B cell (primary cell): Measurements from ENCODE around the gene PSMB2. TPM values are rescaled to one million over a fixed set of nuclear protein-coding genes. Genes with fewer than 3 reads are reported as not detected.

ENCODE experiments used
- ATAC-seq: fragments of 200-7000 bp; cut with Tn5 transposase; one replicate; pipeline ENCODE4 v1.10.0; 2021; ENCODE audit warnings: low read depth, mild to moderate bottlenecking, moderate number of reproducible peaks, moderate library complexity
- CTCF ChIA-PET: fragments of 350-600 bp; sonication (Branson Sonifier 250); formaldehyde crosslinking; loops from one replicate; lab custom pipeline; 2021; ENCODE audit warnings: antibody characterized with exemption, inconsistent platforms; lab: Charles Lee
- POLR2A ChIA-PET: fragments of 350-600 bp; sonication (Branson Sonifier 250); formaldehyde crosslinking; loops from one replicate; lab custom pipeline; 2021; ENCODE audit warnings: antibody characterized with exemption; lab: Charles Lee
- DNase-seq: peaks from one replicate; pipeline ENCODE4 v3.0.0; 2013
- H2AFZ ChIP-seq: 2 replicates; pipeline ENCODE4 v1.6.1; 2012; ENCODE audit warnings: mild to moderate bottlenecking, low read depth, low read length; ENCODE audit not compliant: insufficient read depth, poor library complexity, severe bottlenecking
- H3K27ac ChIP-seq, 2 donors: 1 replicate in 1 of 2; 2 replicates in 1 of 2; pipeline ENCODE4 v1.5.1; 2012 to 2013; ENCODE audit warnings: low read length in 2 of 2, mild to moderate bottlenecking in 2 of 2, moderate library complexity in 1 of 2
- H3K27me3 ChIP-seq, 4 experiments: fragments of 200-600 bp in 1 of 4; sonication (generic) in 1 of 4; replicated peaks in 1 of 4; 1 replicate in 2 of 4; 2 replicates in 2 of 4; pipeline versions ENCODE4 v1.6.1 to v1.7.0; 2013 to 2016; ENCODE audit warnings: low read length in 3 of 4, mild to moderate bottlenecking in 2 of 4, mixed read lengths in 1 of 4, moderate library complexity in 1 of 4; ENCODE audit not compliant: insufficient read depth in 4 of 4, control insufficient read depth in 3 of 4; ENCODE audit errors: control extremely low read depth in 1 of 4
- H3K36me3 ChIP-seq, 2 experiments: replicated peaks in 1 of 2; 1 replicate in 1 of 2; 2 replicates in 1 of 2; pipeline versions ENCODE4 v1.6.1 to v1.7.1; 2013; ENCODE audit warnings: low read length in 1 of 2; ENCODE audit not compliant: insufficient read depth in 2 of 2, control insufficient read depth in 1 of 2; ENCODE audit errors: control extremely low read depth in 1 of 2, extremely low read depth in 1 of 2
- H3K4me1 ChIP-seq, 2 donors: fragments of 200-600 bp in 1 of 2; sonication (generic) in 1 of 2; 1 replicate in 1 of 2; 2 replicates in 1 of 2; pipeline versions ENCODE4 v1.5.1 to v1.6.1; 2013 to 2017; ENCODE audit warnings: low read length in 2 of 2; ENCODE audit not compliant: control insufficient read depth in 2 of 2, insufficient read depth in 2 of 2
- H3K4me2 ChIP-seq: replicated peaks from 2 replicates; pipeline ENCODE3; 2012; ENCODE audit warnings: mild to moderate bottlenecking, low read depth, low read length; ENCODE audit not compliant: poor library complexity, severe bottlenecking
- H3K4me3 ChIP-seq, 5 experiments: fragments of 200-600 bp in 1 of 5; sonication (generic) in 1 of 5; 1 replicate in 3 of 5; 2 replicates in 2 of 5; pipeline versions ENCODE4 v1.5.1 to v1.7.0; 2011 to 2016; ENCODE audit warnings: low read length in 4 of 5, mild to moderate bottlenecking in 4 of 5, low read depth in 2 of 5, control low read depth in 1 of 5, moderate library complexity in 1 of 5; ENCODE audit not compliant: insufficient read depth in 1 of 5; ENCODE audit errors: control extremely low read depth in 1 of 5, extremely low read depth in 1 of 5
- H3K79me2 ChIP-seq: fragments of 200-600 bp; sonication (generic); one replicate; pipeline ENCODE4 v1.6.0; 2016; ENCODE audit warnings: low read length; ENCODE audit not compliant: control insufficient read depth, insufficient read depth
- H3K9ac ChIP-seq: fragments of 200-600 bp; sonication (generic); 2 replicates; pipeline ENCODE4 v1.6.1; 2017; ENCODE audit warnings: mild to moderate bottlenecking, low read length, moderate library complexity
- H3K9me3 ChIP-seq, 3 donors: one replicate each; pipeline versions ENCODE4 v1.6.1 to v1.7.1; 2013; ENCODE audit warnings: low read length in 2 of 3; ENCODE audit not compliant: control insufficient read depth in 2 of 3, insufficient read depth in 1 of 3; ENCODE audit errors: control extremely low read depth in 1 of 3
- H4K20me1 ChIP-seq: 2 replicates; pipeline ENCODE4 v1.6.0; 2012; ENCODE audit warnings: mild to moderate bottlenecking, low read length; ENCODE audit not compliant: insufficient read depth, control insufficient read depth, poor library complexity, severe bottlenecking
- H3K27ac Mint-ChIP-seq: one replicate; pipeline ENCODE4 v1.8.0; 2021; ENCODE audit warnings: mixed read lengths
- H3K27me3 Mint-ChIP-seq: one replicate; pipeline ENCODE4 v1.8.0; 2021; ENCODE audit warnings: mixed read lengths
- H3K4me1 Mint-ChIP-seq: one replicate; pipeline ENCODE4 v1.8.0; 2021; ENCODE audit warnings: mixed read lengths
- H3K4me3 Mint-ChIP-seq: one replicate; pipeline ENCODE4 v1.8.0; 2021; ENCODE audit warnings: mixed read lengths
- H3K9me3 Mint-ChIP-seq: one replicate; pipeline ENCODE4 v1.8.0; 2022; ENCODE audit warnings: mixed read lengths; ENCODE audit not compliant: insufficient read depth
- CTCF ChIP-seq: fragments of 200-600 bp; IDR thresholded peaks from one replicate; pipeline ENCODE4 v1.8.0; 2022; ENCODE audit warnings: antibody characterized with exemption, mild to moderate bottlenecking
- EZH2 ChIP-seq: IDR thresholded peaks from 2 replicates; pipeline ENCODE4 v1.6.1; 2012; ENCODE audit warnings: borderline replicate concordance, low read depth, mild to moderate bottlenecking, moderate library complexity, low read length; ENCODE audit not compliant: insufficient read depth, poor library complexity, severe bottlenecking
- WGBS: methylation state at CpG from one replicate; pipeline ENCODE4 v1.1.5; 2013; ENCODE audit warnings: missing lambda C conversion rate; ENCODE audit not compliant: insufficient coverage; 5-methylcytosine and 5-hydroxymethylcytosine counted together
- intact Hi-C: fragments of 100-400 bp; cut with micrococcal nuclease; formaldehyde crosslinking; loops from one replicate; pipeline ENCODE4 v1.10.0; 2022
- polyA plus RNA-seq: library from polyadenylated mRNA; depleted of rRNA; stranded (reverse); fragments of >200 nt; gene quantifications from 2 replicates; pipeline ENCODE4 v1.2.3, GENCODE V29; 2012
- total RNA-seq, 2 donors: library from RNA; stranded (reverse); fragments of 120-200 nt in 1 of 2; gene quantifications; 1 replicate in 1 of 2; 2 replicates in 1 of 2; pipeline versions ENCODE4 v1.2.3 to v1.2.4, GENCODE V29; 2013 to 2022

The PSMB2 gene
- total and polyA plus RNA-seq, 2 donors (not counting 1 experiment from before 2014, with no cell fraction given), result 20.5 to 26.2 TPM

- WGBS, result no CpG with 5 or more reads among the region's 5 CpGs
- peaks cover 36% of the 10 kb centered on the region for H3K27me3 Mint-ChIP-seq
Measured at GRCh38 chr1:35668506-35668905, 27.2 kb upstream of the PSMB2 start.

GRCh38 chr1:35666916-35667315 lies 25.6 kb upstream of the PSMB2 start:
- no peak for TF ChIP-seq EZH2
- TF ChIP-seq CTCF, result no peak
- ChIA-PET POLR2A (no interaction called here), CTCF (no interaction called here)
- no peaks in the 10 kb centered on the region for H4K20me1 ChIP-seq
- no peak for ATAC-seq
- no peak overlapping the region for H3K9ac ChIP-seq
- 43% methylated on average over 1 of the region's 1 CpG for WGBS
- no peak overlapping the region for H3K4me3 ChIP-seq
- no peak overlapping the region for H2AFZ ChIP-seq
- Mint-ChIP-seq H3K4me3 (no peak overlapping the region), H3K27ac (no peak overlapping the region), H3K9me3 (no peaks in the 10 kb centered on the region), H3K27me3 (peaks cover 23% of the 10 kb centered on the region), H3K4me1 (no peaks in the 10 kb centered on the region)
- H3K27ac ChIP-seq, result no peak overlapping the region
- H3K79me2 ChIP-seq, result no peaks in the 10 kb centered on the region
- H3K27me3 ChIP-seq, result peaks cover 0 to 17% (median 4%) of the 10 kb centered on the region in 4 experiments
- no peaks in the 10 kb centered on the region for H3K36me3 ChIP-seq
- H3K4me2 ChIP-seq, result no peak overlapping the region
- H3K4me1 ChIP-seq, result no peaks in the 10 kb centered on the region
- H3K9me3 ChIP-seq, result no peaks in the 10 kb centered on the region
- DNase-seq, result no peak
- intact Hi-C loops, result no loop called here

More at GRCh38 chr1:35668506-35668905, 27.2 kb upstream of the PSMB2 start:
- CTCF ChIA-PET, result no interaction called here
- no peaks in the 10 kb centered on the region for H3K4me1 ChIP-seq
- intact Hi-C loops, result no loop called here
- H3K4me3 ChIP-seq, result no peak overlapping the region
- no peaks in the 10 kb centered on the region for H3K9me3 Mint-ChIP-seq
- no peaks in the 10 kb centered on the region for H4K20me1 ChIP-seq
- peaks cover 0 to 24% (median 5%) of the 10 kb centered on the region in 4 experiments for H3K27me3 ChIP-seq
- DNase-seq, result no peak
- no peaks in the 10 kb centered on the region for H3K79me2 ChIP-seq
- no peak for TF ChIP-seq CTCF
- no peak for TF ChIP-seq EZH2
- no peak overlapping the region for H3K9ac ChIP-seq
- ATAC-seq, result no peak
- H3K27ac Mint-ChIP-seq, result no peak overlapping the region
- POLR2A ChIA-PET, result no interaction called here
- no peak overlapping the region for H2AFZ ChIP-seq
- H3K9me3 ChIP-seq, result no peaks in the 10 kb centered on the region
- no peak overlapping the region for H3K27ac ChIP-seq
- no peak overlapping the region for H3K4me3 Mint-ChIP-seq
- H3K36me3 ChIP-seq, result no peaks in the 10 kb centered on the region
- H3K4me1 Mint-ChIP-seq, result no peaks in the 10 kb centered on the region
- no peak overlapping the region for H3K4me2 ChIP-seq
